Esophagus muscularis mucosa (tissue), 4 donors: Measurements from ENCODE around the gene GABPB2. TPM values are rescaled to one million over a fixed set of nuclear protein-coding genes. Genes with fewer than 3 reads are reported as not detected.

ENCODE experiments used
- DNase-seq: peaks from one replicate; pipeline ENCODE4 v3.0.0-alpha.2; 2017; ENCODE audit errors: extremely low spot score
- H3K27ac ChIP-seq, 4 donors: fragments of 200-600 bp; sonication (generic); replicated peaks in 1 of 4; 1 replicate in 3 of 4; 2 replicates in 1 of 4; pipeline ENCODE4 v1.5.1; 2016 to 2019; ENCODE audit warnings: mild to moderate bottlenecking in 1 of 4
- H3K27me3 ChIP-seq, 4 donors: fragments of 200-600 bp; sonication (generic); one replicate each; pipeline versions ENCODE4 v1.5.1 to v1.6.0; 2016 to 2019
- H3K36me3 ChIP-seq, 4 donors: fragments of 200-600 bp; sonication (generic); one replicate each; pipeline ENCODE4 v1.5.1; 2016 to 2019
- H3K4me1 ChIP-seq, 4 donors: fragments of 200-600 bp; sonication (generic); one replicate each; pipeline ENCODE4 v1.5.1; 2016 to 2019
- H3K4me3 ChIP-seq, 4 donors: fragments of 200-600 bp; sonication (generic); 1 replicate in 2 of 4; 2 replicates in 2 of 4; pipeline ENCODE4 v1.5.1; 2016 to 2019; ENCODE audit warnings: mild to moderate bottlenecking in 4 of 4, moderate library complexity in 1 of 4
- H3K9me3 ChIP-seq, 4 donors: fragments of 200-600 bp; sonication (generic); 1 replicate in 3 of 4; 2 replicates in 1 of 4; pipeline ENCODE4 v1.5.1; 2016 to 2019
- CTCF ChIP-seq, 3 experiments: fragments of 200-600 bp in 2 of 3; fragments of 450-650 bp in 1 of 3; sonication (generic) in 2 of 3; IDR thresholded peaks; one replicate each; pipeline ENCODE4 v1.5.1; 2017 to 2019; ENCODE audit warnings: antibody characterized with exemption in 3 of 3, mild to moderate bottlenecking in 2 of 3, moderate library complexity in 1 of 3
- EP300 ChIP-seq: sonication (generic); formaldehyde crosslinking; IDR thresholded peaks from one replicate; pipeline ENCODE4 v1.6.1; 2017; ENCODE audit warnings: antibody characterized with exemption
- POLR2A ChIP-seq: fragments of 450-650 bp; IDR thresholded peaks from one replicate; pipeline ENCODE4 v1.6.1; 2017; ENCODE audit warnings: antibody characterized with exemption, moderate library complexity, mild to moderate bottlenecking, low read depth
- POLR2AphosphoS5 ChIP-seq, 2 donors: sonication (generic); formaldehyde crosslinking; IDR thresholded peaks; one replicate each; pipeline ENCODE4 v1.6.1; 2017; ENCODE audit warnings: antibody characterized with exemption in 2 of 2
- WGBS: methylation state at CpG from one replicate; pipeline ENCODE4 v1.1.5; 2018; 5-methylcytosine and 5-hydroxymethylcytosine counted together
- intact Hi-C: fragments of 100-400 bp; cut with DNase I; formaldehyde crosslinking; loops from one replicate; pipeline ENCODE4 v1.15.1; 2023
- total RNA-seq, 4 donors: library from RNA; depleted of rRNA; stranded (reverse); fragments of >200 nt; gene quantifications; one replicate each; pipeline versions ENCODE4 v1.1.0 to v1.2.1, GENCODE V29; 2016

GABPB2 gene
- total RNA-seq, 4 donors from 2014 or later = 16.1 to 25.7 (median 20.9) TPM

GRCh38 chr1:151134396-151134795 is 63.8 kb downstream of the GABPB2 start:
- Histone ChIP-seq H3K9me3 (no peaks in the 10 kb centered on the region), H3K27me3 (no peaks in the 10 kb centered on the region), H3K4me1 (peaks cover 0 to 30% (median 22%) of the 10 kb centered on the region in 4 donors), H3K4me3 (no peak overlapping the region), H3K27ac (no peak overlapping the region), H3K36me3 (peaks cover 0 to 60% (median 50%) of the 10 kb centered on the region in 4 donors)
- intact Hi-C loops = no loop called here
- WGBS = 61% methylated on average over 3 of the region's 3 CpGs
- TF ChIP-seq POLR2AphosphoS5 (IDR thresholded peaks at IDR 0.05) = no peak
- no peak for TF ChIP-seq EP300
- TF ChIP-seq POLR2A = no peak
- DNase-seq = no peak

- no peak for TF ChIP-seq POLR2A
- no peak for TF ChIP-seq EP300
- no peak for TF ChIP-seq POLR2AphosphoS5 (IDR thresholded peaks at IDR 0.05)
- no peak for TF ChIP-seq CTCF (IDR thresholded peaks at IDR 0.05)
- H3K4me3 ChIP-seq = no peak overlapping the region
- DNase-seq = no peak
- no peaks in the 10 kb centered on the region for H3K9me3 ChIP-seq
- intact Hi-C loops = no loop called here
- H3K27me3 ChIP-seq = no peaks in the 10 kb centered on the region
- H3K27ac ChIP-seq = no peak overlapping the region
- peaks cover 0 to 66% (median 56%) of the 10 kb centered on the region in 4 donors for H3K36me3 ChIP-seq
- WGBS = 97% methylated on average over 7 of the region's 7 CpGs
- H3K4me1 ChIP-seq = peaks cover 0 to 30% (median 22%) of the 10 kb centered on the region in 4 donors
Measured at GRCh38 chr1:151134991-151135390, 64.4 kb downstream of the GABPB2 start.

DNA sequence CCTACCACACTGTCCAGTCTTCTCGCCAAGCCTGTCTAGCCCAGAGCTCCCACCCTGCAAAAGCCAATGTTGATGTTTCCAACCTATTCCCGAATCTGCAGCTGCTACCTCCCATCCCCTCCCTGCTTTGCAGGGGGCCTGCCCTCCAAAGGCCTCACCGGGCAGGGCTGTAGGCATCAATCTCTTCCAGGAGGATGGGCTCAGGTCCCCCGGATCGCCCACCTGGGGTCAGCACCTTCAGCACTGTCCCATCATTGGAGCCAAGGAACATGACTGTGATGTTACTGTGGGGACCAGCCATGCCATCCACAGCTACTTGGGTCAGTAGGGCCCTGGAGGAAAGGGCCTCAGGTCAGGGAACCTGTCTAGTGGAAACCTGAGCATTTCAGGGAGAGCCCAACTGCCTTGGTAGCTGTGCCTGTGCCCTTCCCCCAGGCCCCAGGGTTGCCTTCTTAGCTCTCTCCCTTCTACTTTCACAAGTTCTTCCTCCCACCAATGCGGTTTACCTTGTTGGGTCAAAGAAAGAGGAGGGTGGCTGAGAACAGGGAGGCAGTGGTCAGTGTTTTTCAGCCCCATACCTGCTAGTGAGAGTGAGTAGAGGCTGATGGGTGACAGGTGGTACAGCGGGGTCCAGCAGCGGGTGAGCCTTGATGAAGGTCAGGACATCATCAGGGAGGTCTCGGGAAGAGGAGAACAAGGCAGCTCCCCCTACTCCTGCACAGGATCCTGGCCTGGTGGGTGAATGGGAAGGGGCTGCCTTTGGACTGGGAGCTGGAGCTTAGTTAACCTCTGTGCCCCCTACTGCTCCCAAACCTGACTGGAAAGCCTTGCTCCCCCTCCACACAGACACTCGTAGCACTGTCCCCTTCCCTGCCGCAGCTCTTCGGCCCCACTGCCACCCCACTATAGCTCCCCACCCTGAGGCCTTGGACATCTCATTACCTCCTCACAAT is 65.1 kb downstream of the GABPB2 start:
- intact Hi-C loops = no loop called here
- Histone ChIP-seq H3K4me1 (peaks cover 0 to 24% (median 18%) of the 10 kb centered on the region in 4 donors), H3K4me3 (no peak overlapping the region), H3K9me3 (no peaks in the 10 kb centered on the region), H3K36me3 (peaks cover 0 to 67% (median 58%) of the 10 kb centered on the region in 4 donors), H3K27ac (no peak overlapping the region), H3K27me3 (no peaks in the 10 kb centered on the region)
- TF ChIP-seq EP300 (no peak), CTCF (IDR thresholded peaks at IDR 0.05) (no peak)
- no peak for DNase-seq
- WGBS = 82% methylated on average over 12 of the region's 12 CpGs

GRCh38 chr1:151137789-151138188 is 67.2 kb downstream of the GABPB2 start:
- H3K4me1 ChIP-seq = peaks cover 7 to 9% (median 8%) of the 10 kb centered on the region in 4 donors
- WGBS = 91% methylated on average over 7 of the region's 7 CpGs
- no peak overlapping the region for H3K4me3 ChIP-seq
- intact Hi-C loops = no loop called here
- no peak overlapping the region for H3K27ac ChIP-seq
- no peaks in the 10 kb centered on the region for H3K27me3 ChIP-seq
- no peaks in the 10 kb centered on the region for H3K9me3 ChIP-seq
- TF ChIP-seq POLR2AphosphoS5 (IDR thresholded peaks at IDR 0.05) (no peak), EP300 (no peak), CTCF (IDR thresholded peaks at IDR 0.05) (no peak), POLR2A (no peak)
- DNase-seq = no peak
- peaks cover 3 to 67% (median 62%) of the 10 kb centered on the region in 4 donors for H3K36me3 ChIP-seq

GRCh38 chr1:151142411-151143056 is 72.0 kb downstream of the GABPB2 start:
- Histone ChIP-seq H3K27ac (peak overlapping the region in 3 of 4 donors; percentile 13 to 89 (median 87)), H3K27me3 (no peaks in the 10 kb centered on the region), H3K4me1 (peaks cover 41 to 50% (median 48%) of the 10 kb centered on the region in 4 donors), H3K4me3 (no peak overlapping the region), H3K36me3 (peaks cover 3 to 32% (median 24%) of the 10 kb centered on the region in 4 donors), H3K9me3 (no peaks in the 10 kb centered on the region)
- intact Hi-C loops = no loop called here
- no peak for DNase-seq
- TF ChIP-seq POLR2A (no peak), POLR2AphosphoS5 (IDR thresholded peaks at IDR 0.05) (no peak), CTCF (IDR thresholded peaks at IDR 0.05) (no peak), EP300 (no peak)
- 78% methylated on average over 5 of the region's 5 CpGs for WGBS
